SK-N-MC (cell line): ENCODE measurements around the gene SLC1A2.
A peak's percentile ranks its signal among the peaks of the same experiment; 100 is the strongest.

ENCODE experiments used
- DNase-seq: peaks from one replicate; pipeline ENCODE4 v3.0.0-alpha.2; 2011; ENCODE audit warnings: low read depth, low spot score
- H3K27ac ChIP-seq: fragments of 200-600 bp; sonication (generic); 2 replicates; pipeline ENCODE4 v1.5.1; 2016; ENCODE audit warnings: mixed run types
- H3K36me3 ChIP-seq: fragments of 200-600 bp; sonication (generic); 2 replicates; pipeline ENCODE4 v1.6.1; 2017; ENCODE audit warnings: antibody characterized with exemption, low read length, mixed read lengths; ENCODE audit not compliant: insufficient read depth
- H3K4me3 ChIP-seq: fragments of 200-600 bp; sonication (generic); 2 replicates; pipeline ENCODE4 v1.5.1; 2016
- H3K9ac ChIP-seq: fragments of 200-600 bp; sonication (generic); 2 replicates; pipeline ENCODE4 v1.8.0; 2017; ENCODE audit warnings: mixed run types, mixed read lengths; ENCODE audit not compliant: insufficient read length
- H3K9me3 ChIP-seq: fragments of 200-600 bp; sonication (generic); 2 replicates; pipeline ENCODE4 v1.6.1; 2017; ENCODE audit warnings: low read depth, mild to moderate bottlenecking, antibody characterized with exemption, low read length, moderate library complexity, mixed read lengths
- EZH2 ChIP-seq: fragments of 200-600 bp; sonication (generic); IDR thresholded peaks from one replicate; pipeline ENCODE4 v1.6.1; 2017; ENCODE audit warnings: antibody characterized with exemption
- FOXP2 ChIP-seq: optimal IDR thresholded peaks from 2 replicates; pipeline ENCODE3; 2011; ENCODE audit warnings: mild to moderate bottlenecking, moderate library complexity; ENCODE audit not compliant: insufficient read depth; ENCODE audit errors: extremely low read length, control extremely low read depth
- POLR2AphosphoS5 ChIP-seq: IDR thresholded peaks from 2 replicates; pipeline ENCODE4 v1.6.1; 2012; ENCODE audit warnings: mild to moderate bottlenecking, low read depth, low read length, borderline replicate concordance

The SLC1A2 gene

DNA sequence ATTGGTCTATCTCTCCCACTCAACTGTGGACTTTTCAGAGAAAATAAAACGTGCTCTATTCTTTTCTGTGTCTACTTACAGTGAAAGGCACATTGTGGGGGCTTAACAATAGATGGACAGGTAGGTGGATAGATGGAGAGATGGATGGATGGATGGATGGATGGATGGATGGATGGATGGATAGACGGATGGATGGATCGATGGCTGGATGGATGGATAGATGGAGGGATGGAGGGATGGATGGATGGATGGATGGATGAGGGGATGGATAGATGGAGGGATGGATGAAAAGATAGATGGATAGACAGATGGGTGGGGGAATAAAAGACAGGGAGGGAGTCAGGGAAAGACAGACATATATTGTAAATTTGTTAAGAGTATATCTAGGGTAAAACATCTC is 14.2 kb upstream of the SLC1A2 start:
- Histone ChIP-seq H3K36me3 (no peaks in the 10 kb centered on the region), H3K4me3 (no peak overlapping the region), H3K9me3 (no peaks in the 10 kb centered on the region), H3K9ac (no peak overlapping the region), H3K27ac (no peak overlapping the region)
- TF ChIP-seq FOXP2, result no peak
- TF ChIP-seq EZH2, result no peak
- TF ChIP-seq POLR2AphosphoS5, result no peak
- no peak for DNase-seq

- Histone ChIP-seq H3K36me3 (no peaks in the 10 kb centered on the region), H3K9me3 (no peaks in the 10 kb centered on the region), H3K9ac (no peak overlapping the region), H3K4me3 (no peak overlapping the region), H3K27ac (no peak overlapping the region)
- no peak for DNase-seq
- no peak for TF ChIP-seq POLR2AphosphoS5
These were observed 13.1 kb upstream of the SLC1A2 start for GRCh38 chr11:35432464-35432863.

GRCh38 chr11:35427071-35427470 is 7.7 kb upstream of the SLC1A2 start:
- DNase-seq, result no peak
- TF ChIP-seq POLR2AphosphoS5 (no peak), FOXP2 (no peak), EZH2 (no peak)

GRCh38 chr11:35426351-35426750 is 7.0 kb upstream of the SLC1A2 start:
- H3K4me3 ChIP-seq, result no peak overlapping the region
- no peaks in the 10 kb centered on the region for H3K9me3 ChIP-seq
- H3K9ac ChIP-seq, result no peak overlapping the region
- H3K36me3 ChIP-seq, result no peaks in the 10 kb centered on the region
- no peak overlapping the region for H3K27ac ChIP-seq
- TF ChIP-seq FOXP2 (no peak), POLR2AphosphoS5 (no peak), EZH2 (no peak)
- DNase-seq, result no peak

More at GRCh38 chr11:35427071-35427470, 7.7 kb upstream of the SLC1A2 start:
- H3K9ac ChIP-seq, result no peak overlapping the region
- H3K36me3 ChIP-seq, result no peaks in the 10 kb centered on the region
- no peaks in the 10 kb centered on the region for H3K9me3 ChIP-seq
- H3K4me3 ChIP-seq, result no peak overlapping the region
- no peak overlapping the region for H3K27ac ChIP-seq

DNA sequence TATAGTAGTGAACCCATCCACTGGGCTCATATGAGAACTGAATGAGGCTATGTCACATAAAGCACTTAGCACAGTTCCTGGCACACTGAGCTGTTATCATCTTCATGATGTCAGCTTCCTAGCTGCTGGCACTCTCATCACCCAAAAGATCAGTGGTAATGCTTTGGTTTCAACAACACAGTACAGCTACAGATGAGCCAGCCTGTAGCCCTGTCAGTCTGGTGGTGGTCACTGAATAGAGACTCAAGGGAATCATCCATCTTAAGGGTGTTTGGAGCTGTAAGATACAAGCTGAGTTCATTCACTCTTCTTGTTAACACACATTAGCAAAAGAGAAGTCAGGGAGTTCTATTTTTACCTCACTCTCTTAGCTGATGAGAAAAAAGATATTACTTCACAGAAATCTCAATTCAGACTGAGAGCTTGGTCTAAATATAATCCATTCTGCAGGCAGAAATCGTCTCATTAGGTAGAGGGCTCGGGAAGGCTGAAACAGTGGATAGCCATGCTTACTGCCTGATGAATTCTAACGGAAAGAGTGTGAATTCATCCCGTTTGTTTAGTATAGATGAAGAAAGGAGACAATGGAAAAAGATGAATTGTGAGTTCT is 6.3 kb upstream of the SLC1A2 start:
- no peaks in the 10 kb centered on the region for H3K9me3 ChIP-seq
- TF ChIP-seq POLR2AphosphoS5, result no peak
- no peak for TF ChIP-seq FOXP2
- TF ChIP-seq EZH2, result no peak
- H3K36me3 ChIP-seq, result no peaks in the 10 kb centered on the region
- no peak overlapping the region for H3K4me3 ChIP-seq
- no peak for DNase-seq
- H3K9ac ChIP-seq, result no peak overlapping the region
- H3K27ac ChIP-seq, result no peak overlapping the region

GRCh38 chr11:35424157-35424940 is 5.0 kb upstream of the SLC1A2 start:
- Histone ChIP-seq H3K4me3 (no peak overlapping the region), H3K27ac (no peak overlapping the region), H3K9me3 (no peaks in the 10 kb centered on the region), H3K9ac (no peak overlapping the region), H3K36me3 (no peaks in the 10 kb centered on the region)
- no peak for DNase-seq
- TF ChIP-seq POLR2AphosphoS5 (no peak), EZH2 (no peak), FOXP2 (no peak)

GRCh38 chr11:35420371-35420770 is 1.0 kb upstream of the SLC1A2 start:
- no peaks in the 10 kb centered on the region for H3K9me3 ChIP-seq
- no peak overlapping the region for H3K4me3 ChIP-seq
- DNase-seq, result no peak
- no peak for TF ChIP-seq EZH2
- no peak for TF ChIP-seq POLR2AphosphoS5
- no peak for TF ChIP-seq FOXP2
- no peak overlapping the region for H3K9ac ChIP-seq
- H3K36me3 ChIP-seq, result no peaks in the 10 kb centered on the region
- no peak overlapping the region for H3K27ac ChIP-seq

GRCh38 chr11:35419830-35420333 is 524 bp upstream of the SLC1A2 start:
- Histone ChIP-seq H3K9me3 (no peaks in the 10 kb centered on the region), H3K4me3 (peak overlapping the region; percentile 26; the same call in 1 of the 2 replicates), H3K27ac (no peak overlapping the region), H3K9ac (no peak overlapping the region), H3K36me3 (no peaks in the 10 kb centered on the region)
- no peak for DNase-seq
- TF ChIP-seq FOXP2, result no peak
- TF ChIP-seq EZH2, result no peak
- TF ChIP-seq POLR2AphosphoS5, result no peak
